ENCODE results near the gene ABHD16A. TPM values are rescaled to one million over a fixed set of nuclear protein-coding genes. Genes with fewer than 3 reads are reported as not detected.

ABHD16A gene
- polyA plus RNA-seq, 1 experiment = 53.3 TPM

- ChIA-PET POLR2A (no interaction called here), CTCF (interaction anchor here (0.9 kb wide), 1 partner anchor 161 kb away, joined by 4 read pairs; no protein-coding TSS in a partner anchor)
- H3K4me3 ChIP-seq (ENCODE audit: low read depth, low read length) = no peak within 1 kb of the TSS
- DNase-seq (ENCODE audit: low read depth) = no peak
- TF ChIP-seq CTCF (IDR thresholded peaks at IDR 0.05; ENCODE audit: insufficient read depth, low read depth, low read length) = no peak
- H3K27me3 ChIP-seq (ENCODE audit: control insufficient read depth, insufficient read depth, low read length) = no peaks in the 10 kb centered on the region
- peaks cover 47% of the 10 kb centered on the region for H3K36me3 ChIP-seq (ENCODE audit: control insufficient read depth, insufficient read depth, low read length)
These were observed 33.4 kb downstream of the ABHD16A start, which contains the start of gene LY6G5B for GRCh38 chr6:31669676-31670075. Gene LY6G5B (plus strand): TSS chr6:31669976. CDS start chr6:31670951, 975 bp downstream.

GRCh38 chr6:31666337-31666965 lies 36.7 kb downstream of the ABHD16A start:
- ChIA-PET POLR2A (no interaction called here), CTCF (interaction anchor here (0.8 to 1.0 kb wide), 3 partner anchors 120 to 1172 kb away, joined by 3 to 4 read pairs (median 3); partner anchors contain the start of genes ATP6V1G2 and TAP2)
- Histone ChIP-seq H3K27me3 (ENCODE audit: control insufficient read depth, insufficient read depth, low read length) (no peaks in the 10 kb centered on the region), H3K4me3 (ENCODE audit: low read depth, low read length) (peak overlapping the region; percentile 91), H3K36me3 (ENCODE audit: control insufficient read depth, insufficient read depth, low read length) (peaks cover 42% of the 10 kb centered on the region)
- DNase-seq (ENCODE audit: low read depth) = no peak
- TF ChIP-seq CTCF (IDR thresholded peaks at IDR 0.05; ENCODE audit: insufficient read depth, low read depth, low read length) = no peak

- no peak for TF ChIP-seq CTCF (IDR thresholded peaks at IDR 0.05; ENCODE audit: insufficient read depth, low read depth, low read length)
- H3K27me3 ChIP-seq (ENCODE audit: control insufficient read depth, insufficient read depth, low read length) = no peaks in the 10 kb centered on the region
- POLR2A ChIA-PET = no interaction called here
- peaks cover 37% of the 10 kb centered on the region for H3K36me3 ChIP-seq (ENCODE audit: control insufficient read depth, insufficient read depth, low read length)
- CTCF ChIA-PET = interaction anchor here (0.8 to 0.9 kb wide), 2 partner anchors 119 to 124 kb away, joined by 4 read pairs; partner anchors contain the start of gene ATP6V1G2
- peak within 1 kb of the TSS; percentile 91 for H3K4me3 ChIP-seq (ENCODE audit: low read depth, low read length)
- peak; percentile 89 for DNase-seq (ENCODE audit: low read depth)
These were observed 37.4 kb downstream of the ABHD16A start, which contains the start of gene CSNK2B for GRCh38 chr6:31665501-31666336. Gene CSNK2B (plus strand): TSS chr6:31666080. CDS start chr6:31666832, 752 bp downstream.

- ChIA-PET POLR2A (interaction anchor here (0.8 kb wide), 2 partner anchors 149 to 198 kb away, joined by 3 read pairs; partner anchors contain the start of gene NEU1), CTCF (interaction anchor here (0.7 to 0.8 kb wide), 3 partner anchors 10 to 157 kb away, joined by 3 to 4 read pairs (median 4); partner anchors contain the start of gene APOM)
- peak; percentile 76 for DNase-seq (ENCODE audit: low read depth)
- no peak for TF ChIP-seq CTCF (IDR thresholded peaks at IDR 0.05; ENCODE audit: insufficient read depth, low read depth, low read length)
- Histone ChIP-seq H3K4me3 (ENCODE audit: low read depth, low read length) (peak within 1 kb of the TSS; percentile 91), H3K27me3 (ENCODE audit: control insufficient read depth, insufficient read depth, low read length) (no peaks in the 10 kb centered on the region), H3K36me3 (ENCODE audit: control insufficient read depth, insufficient read depth, low read length) (peaks cover 31% of the 10 kb centered on the region)
These were observed 38.2 kb downstream of the ABHD16A start, which contains the start of gene GPANK1 for GRCh38 chr6:31664790-31665500. Gene GPANK1 (minus strand): TSS chr6:31664997. CDS start chr6:31664478, 519 bp downstream.

Measured in BJ (cell line).